ENCODE results near the gene RAB9A.
"Not testable (repeated sequence)": the region's sequence is repeated elsewhere in the genome, so short reads cannot be mapped to it uniquely, and the experiment has no call there.

The RAB9A gene

DNA sequence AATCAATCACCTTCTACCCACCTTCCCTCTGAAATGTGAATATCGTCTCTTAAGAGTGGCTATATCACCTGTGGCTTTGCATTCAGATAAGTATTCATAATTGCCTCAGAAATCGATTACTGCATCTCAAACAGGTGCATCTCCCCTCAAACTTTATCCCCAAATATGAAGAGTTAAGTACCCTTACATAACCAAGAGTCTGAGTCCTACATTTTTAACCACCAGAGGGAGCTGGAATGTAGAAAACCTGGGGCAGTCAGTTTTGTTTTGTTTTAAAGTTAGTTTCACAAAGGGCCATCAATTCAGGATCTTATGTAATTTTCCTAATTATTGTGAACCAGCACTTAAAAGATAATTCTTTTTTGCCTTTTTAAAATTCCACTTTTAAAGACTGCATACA is 30.3 kb upstream of the RAB9A start:
- no peaks in the 10 kb centered on the region for H3K9me3 Mint-ChIP-seq
- peak overlapping the region; percentile 45 for H3K27ac Mint-ChIP-seq
- peak; percentile 61 for ATAC-seq (ENCODE audit: low read depth)
- H3K36me3 Mint-ChIP-seq, result peaks cover 10% of the 10 kb centered on the region
- no peak overlapping the region for H3K4me3 Mint-ChIP-seq
- H3K4me1 Mint-ChIP-seq, result peaks cover 3% of the 10 kb centered on the region
- DNase-seq (ENCODE audit: low spot score in 2 of 2), result peak in 1 of 2 donors; percentile 36
- H3K27me3 Mint-ChIP-seq, result no peaks in the 10 kb centered on the region

- H3K36me3 Mint-ChIP-seq, result peaks cover 10% of the 10 kb centered on the region
- H3K4me3 Mint-ChIP-seq, result no peak overlapping the region
- no peaks in the 10 kb centered on the region for H3K9me3 Mint-ChIP-seq
- H3K27me3 Mint-ChIP-seq, result no peaks in the 10 kb centered on the region
- DNase-seq (ENCODE audit: low spot score in 2 of 2) (no peak), ATAC-seq (ENCODE audit: low read depth) (no peak)
- peak overlapping the region; percentile 45 for H3K27ac Mint-ChIP-seq
- H3K4me1 Mint-ChIP-seq, result peaks cover 3% of the 10 kb centered on the region
Measured at GRCh38 chrX:13659063-13659462, 29.9 kb upstream of the RAB9A start.

DNA sequence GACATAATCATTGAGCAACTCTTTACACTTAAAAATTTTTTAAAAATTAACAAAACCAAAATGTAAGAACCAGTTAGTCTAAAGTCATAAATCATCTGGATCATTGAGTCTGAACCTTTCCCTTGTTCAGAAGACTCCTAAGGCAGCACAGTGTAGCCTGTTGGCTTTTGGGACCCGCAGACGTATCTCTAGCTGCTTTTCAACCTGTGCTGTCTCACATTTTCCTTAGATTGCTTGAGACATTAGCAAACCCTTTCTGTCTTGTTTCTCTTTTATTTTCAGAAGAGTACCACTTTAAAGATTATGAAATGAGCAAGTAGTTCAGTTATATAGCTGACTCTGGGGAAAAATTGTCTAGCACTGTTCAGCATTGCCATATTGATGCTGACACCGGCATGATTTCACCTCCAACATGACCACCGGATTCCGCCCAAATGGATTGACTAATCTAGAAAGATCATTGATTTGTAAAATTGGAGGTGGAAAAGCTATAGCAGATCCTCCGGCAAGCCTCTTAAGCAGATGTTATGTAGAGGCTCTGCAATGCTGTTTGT is 27.1 kb upstream of the RAB9A start:
- Mint-ChIP-seq H3K27me3 (no peaks in the 10 kb centered on the region), H3K36me3 (peaks cover 11% of the 10 kb centered on the region), H3K9me3 (no peaks in the 10 kb centered on the region), H3K27ac (no peak overlapping the region), H3K4me1 (peaks cover 3% of the 10 kb centered on the region), H3K4me3 (no peak overlapping the region)
- ATAC-seq (ENCODE audit: low read depth) (no peak), DNase-seq (ENCODE audit: low spot score in 2 of 2) (no peak)

DNA sequence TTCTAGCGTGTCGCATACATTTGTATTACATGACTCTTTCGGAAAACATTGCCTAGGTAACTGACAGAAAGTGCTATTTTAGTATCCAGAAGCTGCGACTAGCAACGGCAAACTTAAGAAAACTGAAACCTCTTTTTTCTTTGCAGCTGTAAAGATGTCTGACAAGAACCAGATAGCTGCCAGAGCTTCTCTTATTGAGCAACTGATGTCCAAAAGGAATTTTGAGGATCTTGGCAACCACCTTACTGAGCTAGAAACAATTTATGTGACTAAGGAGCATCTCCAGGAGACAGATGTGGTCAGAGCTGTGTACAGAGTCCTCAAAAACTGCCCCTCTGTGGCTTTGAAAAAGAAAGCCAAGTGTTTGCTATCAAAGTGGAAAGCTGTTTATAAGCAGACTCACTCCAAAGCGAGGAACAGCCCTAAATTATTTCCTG is 26.6 kb upstream of the RAB9A start:
- no peaks in the 10 kb centered on the region for H3K9me3 Mint-ChIP-seq
- peaks cover 3% of the 10 kb centered on the region for H3K4me1 Mint-ChIP-seq
- no peaks in the 10 kb centered on the region for H3K27me3 Mint-ChIP-seq
- DNase-seq (ENCODE audit: low spot score in 2 of 2) (no peak), ATAC-seq (ENCODE audit: low read depth) (no peak)
- no peak overlapping the region for H3K27ac Mint-ChIP-seq
- peaks cover 11% of the 10 kb centered on the region for H3K36me3 Mint-ChIP-seq
- H3K4me3 Mint-ChIP-seq, result no peak overlapping the region

- Mint-ChIP-seq H3K27ac (no peak overlapping the region), H3K4me1 (no peaks in the 10 kb centered on the region), H3K9me3 (no peaks in the 10 kb centered on the region), H3K4me3 (no peak overlapping the region), H3K27me3 (no peaks in the 10 kb centered on the region), H3K36me3 (peaks cover 9% of the 10 kb centered on the region)
- ATAC-seq (ENCODE audit: low read depth), result no peak
- DNase-seq (ENCODE audit: low spot score in 2 of 2), result no peak
Measured at GRCh38 chrX:13664020-13664419, 24.9 kb upstream of the RAB9A start.

DNA sequence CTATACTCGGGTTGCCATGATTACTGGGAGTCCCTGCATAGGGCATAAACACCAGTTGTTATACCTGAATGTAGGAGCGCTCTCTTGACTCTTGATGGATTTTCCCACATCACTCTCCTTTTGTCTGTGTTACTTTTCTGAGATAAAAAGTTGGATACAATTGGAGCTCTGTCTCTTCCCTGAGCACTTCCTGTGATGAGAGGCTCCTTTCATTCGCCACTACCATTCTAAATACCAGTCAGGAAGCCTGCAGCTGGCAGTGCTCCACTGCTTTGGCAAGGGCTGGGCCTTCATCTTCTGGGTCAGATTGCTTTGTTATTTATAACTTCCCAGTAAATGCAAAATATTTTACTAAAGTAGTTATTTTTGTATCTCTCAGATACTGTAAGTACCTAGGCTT is 22.1 kb upstream of the RAB9A start:
- Mint-ChIP-seq H3K27ac (no peak overlapping the region), H3K9me3 (no peaks in the 10 kb centered on the region), H3K36me3 (peaks cover 12% of the 10 kb centered on the region), H3K4me1 (peaks cover 5% of the 10 kb centered on the region), H3K27me3 (no peaks in the 10 kb centered on the region), H3K4me3 (no peak overlapping the region)
- DNase-seq (ENCODE audit: low spot score in 2 of 2) (no peak), ATAC-seq (ENCODE audit: low read depth) (no peak)

DNA sequence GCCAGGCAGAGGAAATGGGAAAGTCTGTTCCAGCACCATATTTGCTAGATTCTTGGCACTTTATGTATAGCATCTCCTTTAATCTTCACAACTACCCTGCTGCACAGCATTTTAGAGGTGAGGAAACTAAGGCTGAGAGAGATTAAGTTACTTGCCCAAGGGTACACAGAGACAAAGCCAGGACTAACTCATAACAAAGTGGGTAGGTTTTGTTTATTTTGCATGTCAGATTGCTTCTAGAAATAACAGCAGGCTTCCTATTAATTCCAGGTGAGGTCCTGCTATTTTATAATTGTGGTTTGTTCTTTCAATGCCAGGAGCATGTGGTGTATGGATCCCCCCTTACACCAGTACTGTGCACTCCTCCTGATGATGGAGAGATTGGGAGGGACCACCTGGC is 21.0 kb upstream of the RAB9A start:
- Mint-ChIP-seq H3K9me3 (no peaks in the 10 kb centered on the region), H3K27me3 (no peaks in the 10 kb centered on the region), H3K4me1 (peaks cover 7% of the 10 kb centered on the region), H3K36me3 (peaks cover 9% of the 10 kb centered on the region), H3K27ac (no peak overlapping the region), H3K4me3 (no peak overlapping the region)
- ATAC-seq (ENCODE audit: low read depth) (no peak), DNase-seq (ENCODE audit: low spot score in 2 of 2) (no peak)

- Mint-ChIP-seq H3K27me3 (no peaks in the 10 kb centered on the region), H3K36me3 (peaks cover 9% of the 10 kb centered on the region), H3K4me3 (peak overlapping the region; percentile 46), H3K9me3 (no peaks in the 10 kb centered on the region), H3K27ac (peak overlapping the region; percentile 62), H3K4me1 (peaks cover 7% of the 10 kb centered on the region)
- DNase-seq (ENCODE audit: low spot score in 2 of 2) (no peak), ATAC-seq (ENCODE audit: low read depth) (peak; percentile 92)
Measured at GRCh38 chrX:13669246-13669737, 19.6 kb upstream of the RAB9A start.

GRCh38 chrX:13669755-13670154 is 19.2 kb upstream of the RAB9A start:
- ATAC-seq (ENCODE audit: low read depth); H3K4me3 Mint-ChIP-seq; H3K4me1 Mint-ChIP-seq; DNase-seq (ENCODE audit: low spot score in 2 of 2); H3K27me3 Mint-ChIP-seq; H3K9me3 Mint-ChIP-seq; H3K27ac Mint-ChIP-seq; H3K36me3 Mint-ChIP-seq: not testable (repeated sequence)

DNA sequence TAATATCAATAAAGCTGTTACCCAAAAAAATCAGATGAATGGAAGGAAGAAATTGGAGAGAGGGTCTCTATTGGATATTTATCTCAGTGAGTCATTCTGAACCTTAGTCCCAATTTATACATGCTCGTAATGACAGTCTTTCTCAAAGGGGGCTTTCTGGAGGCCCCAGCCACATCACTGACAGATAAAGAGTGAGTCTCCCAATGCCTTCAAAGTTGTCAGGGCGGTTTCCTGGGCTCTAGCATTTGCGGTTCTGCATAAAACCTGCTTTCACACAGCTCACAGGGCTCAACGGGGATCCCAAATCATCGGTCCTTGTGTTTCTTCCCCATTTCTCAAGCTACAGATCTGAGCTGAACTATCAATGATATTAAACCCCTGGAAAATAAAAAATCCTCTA is 18.7 kb upstream of the RAB9A start:
- Mint-ChIP-seq H3K4me3 (no peak overlapping the region), H3K4me1 (peaks cover 7% of the 10 kb centered on the region), H3K36me3 (peaks cover 7% of the 10 kb centered on the region), H3K27me3 (no peaks in the 10 kb centered on the region), H3K27ac (no peak overlapping the region), H3K9me3 (no peaks in the 10 kb centered on the region)
- ATAC-seq (ENCODE audit: low read depth) (no peak), DNase-seq (ENCODE audit: low spot score in 2 of 2) (no peak)

DNA sequence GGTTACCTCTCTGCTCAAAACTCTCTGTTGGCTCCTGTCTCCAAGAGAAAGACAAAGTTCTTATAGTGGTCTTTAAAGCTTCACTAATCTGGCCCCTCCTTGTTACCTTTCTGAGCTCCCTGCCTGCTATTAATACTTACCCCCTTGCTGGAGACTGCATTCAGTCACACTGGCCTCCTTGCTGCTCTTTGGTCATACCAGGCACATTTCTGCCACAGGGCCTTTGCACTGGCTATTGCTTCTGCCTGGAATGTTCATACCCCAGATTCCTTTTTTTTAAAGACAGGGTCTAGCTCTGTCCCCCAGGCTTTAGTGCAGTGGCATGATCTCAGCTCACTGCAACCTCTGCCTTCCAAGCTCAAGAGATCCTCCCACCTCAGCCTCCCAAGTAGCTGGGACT is 15.9 kb upstream of the RAB9A start:
- Mint-ChIP-seq H3K4me3 (no peak overlapping the region), H3K36me3 (peaks cover 7% of the 10 kb centered on the region), H3K4me1 (peaks cover 7% of the 10 kb centered on the region), H3K27ac (no peak overlapping the region), H3K27me3 (no peaks in the 10 kb centered on the region), H3K9me3 (no peaks in the 10 kb centered on the region)
- DNase-seq (ENCODE audit: low spot score in 2 of 2) (no peak), ATAC-seq (ENCODE audit: low read depth) (no peak)

GRCh38 chrX:13676885-13677284 is 12.0 kb upstream of the RAB9A start:
- Mint-ChIP-seq H3K9me3 (no peaks in the 10 kb centered on the region), H3K27me3 (no peaks in the 10 kb centered on the region), H3K4me3 (no peak overlapping the region), H3K36me3 (no peaks in the 10 kb centered on the region), H3K4me1 (peaks cover 3% of the 10 kb centered on the region), H3K27ac (no peak overlapping the region)
- no peak for ATAC-seq (ENCODE audit: low read depth)
- DNase-seq (ENCODE audit: low spot score in 2 of 2), result no peak

GRCh38 chrX:13679700-13680099 is 9.2 kb upstream of the RAB9A start:
- not testable (repeated sequence) for H3K4me1 Mint-ChIP-seq; DNase-seq (ENCODE audit: low spot score in 2 of 2); ATAC-seq (ENCODE audit: low read depth); H3K27ac Mint-ChIP-seq; H3K9me3 Mint-ChIP-seq; H3K27me3 Mint-ChIP-seq; H3K36me3 Mint-ChIP-seq; H3K4me3 Mint-ChIP-seq

- H3K4me1 Mint-ChIP-seq, result peaks cover 6% of the 10 kb centered on the region
- no peak overlapping the region for H3K27ac Mint-ChIP-seq
- no peak overlapping the region for H3K4me3 Mint-ChIP-seq
- H3K9me3 Mint-ChIP-seq, result no peaks in the 10 kb centered on the region
- no peak for DNase-seq (ENCODE audit: low spot score in 2 of 2)
- no peak for ATAC-seq (ENCODE audit: low read depth)
- H3K27me3 Mint-ChIP-seq, result no peaks in the 10 kb centered on the region
- no peaks in the 10 kb centered on the region for H3K36me3 Mint-ChIP-seq
Measured at GRCh38 chrX:13681595-13681994, 7.3 kb upstream of the RAB9A start.

- Mint-ChIP-seq H3K27me3 (no peaks in the 10 kb centered on the region), H3K4me1 (peaks cover 9% of the 10 kb centered on the region), H3K4me3 (no peak overlapping the region), H3K27ac (no peak overlapping the region), H3K9me3 (no peaks in the 10 kb centered on the region), H3K36me3 (no peaks in the 10 kb centered on the region)
- ATAC-seq (ENCODE audit: low read depth), result no peak
- no peak for DNase-seq (ENCODE audit: low spot score in 2 of 2)
Measured at GRCh38 chrX:13684361-13684760, 4.6 kb upstream of the RAB9A start.
